Thyroid gland (tissue), 4 donors: ENCODE results near the gene AGBL5.

Source experiments
- POLR2A ChIP-seq, 2 donors: fragments of 450-650 bp; IDR thresholded peaks; one replicate each; pipeline ENCODE4 v1.6.1; 2017; ENCODE audit warnings: antibody characterized with exemption in 2 of 2, mild to moderate bottlenecking in 2 of 2, moderate library complexity in 1 of 2
- TF ChIP-seq, protein P1 (sequence below), 6 experiments: fragments of 200-600 bp in 3 of 6; fragments of 450-650 bp in 3 of 6; sonication (generic) in 3 of 6; IDR thresholded peaks; one replicate each; pipeline ENCODE4 v1.5.1; 2016 to 2019; ENCODE audit warnings: antibody characterized with exemption in 6 of 6, mild to moderate bottlenecking in 2 of 6, inconsistent platforms in 1 of 6, moderate library complexity in 1 of 6

GRCh38 chr2:27084297-27085061, 33.0 kb downstream of the AGBL5 start:
- TF ChIP-seq POLR2A (IDR thresholded peaks at IDR 0.05): no peak
- TF ChIP-seq, protein P1, sequence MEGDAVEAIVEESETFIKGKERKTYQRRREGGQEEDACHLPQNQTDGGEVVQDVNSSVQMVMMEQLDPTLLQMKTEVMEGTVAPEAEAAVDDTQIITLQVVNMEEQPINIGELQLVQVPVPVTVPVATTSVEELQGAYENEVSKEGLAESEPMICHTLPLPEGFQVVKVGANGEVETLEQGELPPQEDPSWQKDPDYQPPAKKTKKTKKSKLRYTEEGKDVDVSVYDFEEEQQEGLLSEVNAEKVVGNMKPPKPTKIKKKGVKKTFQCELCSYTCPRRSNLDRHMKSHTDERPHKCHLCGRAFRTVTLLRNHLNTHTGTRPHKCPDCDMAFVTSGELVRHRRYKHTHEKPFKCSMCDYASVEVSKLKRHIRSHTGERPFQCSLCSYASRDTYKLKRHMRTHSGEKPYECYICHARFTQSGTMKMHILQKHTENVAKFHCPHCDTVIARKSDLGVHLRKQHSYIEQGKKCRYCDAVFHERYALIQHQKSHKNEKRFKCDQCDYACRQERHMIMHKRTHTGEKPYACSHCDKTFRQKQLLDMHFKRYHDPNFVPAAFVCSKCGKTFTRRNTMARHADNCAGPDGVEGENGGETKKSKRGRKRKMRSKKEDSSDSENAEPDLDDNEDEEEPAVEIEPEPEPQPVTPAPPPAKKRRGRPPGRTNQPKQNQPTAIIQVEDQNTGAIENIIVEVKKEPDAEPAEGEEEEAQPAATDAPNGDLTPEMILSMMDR (IDR thresholded peaks at IDR 0.05): no peak
